Stimulated activated memory B cell treated with anti-CD40 and anti-IgM and Interleukin-4, amounts not matched to agents 10 μg/mL and 1 μg/mL and 100 μg/mL, for 72 hours (primary cell): ENCODE results near the gene VASH1.

Experiments
- ATAC-seq: fragments of 150-1000 bp; cut with Tn5 transposase; 2 replicates; pipeline ENCODE4 v1.10.0; 2021
- H3K27ac Mint-ChIP-seq: one replicate; pipeline ENCODE4 v1.8.0; 2022; ENCODE audit warnings: mild to moderate bottlenecking, mixed read lengths
- H3K27me3 Mint-ChIP-seq: one replicate; pipeline ENCODE4 v1.8.0; 2022; ENCODE audit warnings: mixed read lengths
- H3K36me3 Mint-ChIP-seq: one replicate; pipeline ENCODE4 v1.8.0; 2022; ENCODE audit warnings: mixed read lengths
- H3K4me1 Mint-ChIP-seq: one replicate; pipeline ENCODE4 v1.8.0; 2022; ENCODE audit warnings: mixed read lengths
- H3K4me3 Mint-ChIP-seq: one replicate; pipeline ENCODE4 v1.8.0; 2022; ENCODE audit warnings: mild to moderate bottlenecking, moderate library complexity, mixed read lengths
- H3K9me3 Mint-ChIP-seq: one replicate; pipeline ENCODE4 v1.8.0; 2022; ENCODE audit warnings: mixed read lengths

The VASH1 gene

GRCh38 chr14:76782885-76783566 is 21.8 kb downstream of the VASH1 start:
- Mint-ChIP-seq H3K27me3 (no peaks in the 10 kb centered on the region), H3K9me3 (no peaks in the 10 kb centered on the region), H3K27ac (no peak overlapping the region), H3K4me3 (no peak overlapping the region), H3K4me1 (no peaks in the 10 kb centered on the region), H3K36me3 (peaks cover 60% of the 10 kb centered on the region)
- ATAC-seq: no peak

- H3K36me3 Mint-ChIP-seq: peaks cover 74% of the 10 kb centered on the region
- no peak overlapping the region for H3K4me3 Mint-ChIP-seq
- H3K27me3 Mint-ChIP-seq: no peaks in the 10 kb centered on the region
- no peak for ATAC-seq
- H3K4me1 Mint-ChIP-seq: no peaks in the 10 kb centered on the region
- no peak overlapping the region for H3K27ac Mint-ChIP-seq
- H3K9me3 Mint-ChIP-seq: no peaks in the 10 kb centered on the region
Observed at GRCh38 chr14:76784266-76784874, 23.1 kb downstream of the VASH1 start.

- Mint-ChIP-seq H3K27me3 (no peaks in the 10 kb centered on the region), H3K4me3 (no peak overlapping the region), H3K27ac (no peak overlapping the region), H3K4me1 (no peaks in the 10 kb centered on the region), H3K36me3 (peaks cover 70% of the 10 kb centered on the region), H3K9me3 (no peaks in the 10 kb centered on the region)
- peak; percentile 75 for ATAC-seq
Observed at GRCh38 chr14:76784881-76785280, 23.6 kb downstream of the VASH1 start.

- Mint-ChIP-seq H3K4me1 (no peaks in the 10 kb centered on the region), H3K27ac (no peak overlapping the region), H3K36me3 (peaks cover 78% of the 10 kb centered on the region), H3K4me3 (no peak overlapping the region), H3K27me3 (no peaks in the 10 kb centered on the region), H3K9me3 (peaks cover under 1% of the 10 kb centered on the region)
- ATAC-seq: no peak
Observed at GRCh38 chr14:76786601-76787000, 25.3 kb downstream of the VASH1 start.

GRCh38 chr14:76792422-76792821 is 31.2 kb downstream of the VASH1 start:
- peaks cover 84% of the 10 kb centered on the region for H3K36me3 Mint-ChIP-seq
- peaks cover 3% of the 10 kb centered on the region for H3K9me3 Mint-ChIP-seq
- no peaks in the 10 kb centered on the region for H3K4me1 Mint-ChIP-seq
- no peak overlapping the region for H3K4me3 Mint-ChIP-seq
- no peaks in the 10 kb centered on the region for H3K27me3 Mint-ChIP-seq
- H3K27ac Mint-ChIP-seq: no peak overlapping the region
- ATAC-seq: no peak

GRCh38 chr14:76793324-76793723 is 32.1 kb downstream of the VASH1 start:
- no peaks in the 10 kb centered on the region for H3K27me3 Mint-ChIP-seq
- H3K9me3 Mint-ChIP-seq: peaks cover 3% of the 10 kb centered on the region
- no peak for ATAC-seq
- peaks cover 84% of the 10 kb centered on the region for H3K36me3 Mint-ChIP-seq
- no peak overlapping the region for H3K4me3 Mint-ChIP-seq
- no peaks in the 10 kb centered on the region for H3K4me1 Mint-ChIP-seq
- H3K27ac Mint-ChIP-seq: no peak overlapping the region

- ATAC-seq: no peak
- Mint-ChIP-seq H3K27me3 (no peaks in the 10 kb centered on the region), H3K9me3 (peaks cover 3% of the 10 kb centered on the region), H3K4me1 (no peaks in the 10 kb centered on the region), H3K27ac (no peak overlapping the region), H3K4me3 (no peak overlapping the region), H3K36me3 (peaks cover 84% of the 10 kb centered on the region)
Observed at GRCh38 chr14:76793956-76794355, 32.7 kb downstream of the VASH1 start.

- no peaks in the 10 kb centered on the region for H3K9me3 Mint-ChIP-seq
- ATAC-seq: no peak
- no peak overlapping the region for H3K4me3 Mint-ChIP-seq
- peaks cover 70% of the 10 kb centered on the region for H3K36me3 Mint-ChIP-seq
- H3K27ac Mint-ChIP-seq: no peak overlapping the region
- no peaks in the 10 kb centered on the region for H3K27me3 Mint-ChIP-seq
- peaks cover 37% of the 10 kb centered on the region for H3K4me1 Mint-ChIP-seq
Observed at GRCh38 chr14:76806446-76806845, 45.2 kb downstream of the VASH1 start.

GRCh38 chr14:76808011-76808410 is 46.7 kb downstream of the VASH1 start:
- peaks cover 58% of the 10 kb centered on the region for H3K36me3 Mint-ChIP-seq
- no peaks in the 10 kb centered on the region for H3K27me3 Mint-ChIP-seq
- no peak overlapping the region for H3K4me3 Mint-ChIP-seq
- ATAC-seq: no peak
- H3K9me3 Mint-ChIP-seq: no peaks in the 10 kb centered on the region
- H3K27ac Mint-ChIP-seq: no peak overlapping the region
- H3K4me1 Mint-ChIP-seq: peaks cover 48% of the 10 kb centered on the region

- peaks cover 48% of the 10 kb centered on the region for H3K36me3 Mint-ChIP-seq
- H3K27me3 Mint-ChIP-seq: no peaks in the 10 kb centered on the region
- no peaks in the 10 kb centered on the region for H3K9me3 Mint-ChIP-seq
- no peak overlapping the region for H3K27ac Mint-ChIP-seq
- H3K4me1 Mint-ChIP-seq: peaks cover 52% of the 10 kb centered on the region
- ATAC-seq: no peak
- no peak overlapping the region for H3K4me3 Mint-ChIP-seq
Observed at GRCh38 chr14:76808990-76809389, 47.7 kb downstream of the VASH1 start.

GRCh38 chr14:76810525-76810924 is 49.3 kb downstream of the VASH1 start:
- no peak for ATAC-seq
- Mint-ChIP-seq H3K27ac (peak overlapping the region; percentile 37), H3K9me3 (no peaks in the 10 kb centered on the region)

GRCh38 chr14:76810953-76811400 is 49.7 kb downstream of the VASH1 start:
- H3K9me3 Mint-ChIP-seq: no peaks in the 10 kb centered on the region
- ATAC-seq: no peak
- no peaks in the 10 kb centered on the region for H3K27me3 Mint-ChIP-seq
- peak overlapping the region; percentile 89 for H3K4me3 Mint-ChIP-seq
- H3K4me1 Mint-ChIP-seq: peaks cover 52% of the 10 kb centered on the region
- H3K36me3 Mint-ChIP-seq: peaks cover 34% of the 10 kb centered on the region
- peak overlapping the region; percentile 37 for H3K27ac Mint-ChIP-seq

More at GRCh38 chr14:76810525-76810924, 49.3 kb downstream of the VASH1 start:
- H3K4me3 Mint-ChIP-seq: no peak overlapping the region
- no peaks in the 10 kb centered on the region for H3K27me3 Mint-ChIP-seq
- peaks cover 38% of the 10 kb centered on the region for H3K36me3 Mint-ChIP-seq
- H3K4me1 Mint-ChIP-seq: peaks cover 52% of the 10 kb centered on the region

GRCh38 chr14:76811561-76811960 is 50.3 kb downstream of the VASH1 start:
- peak overlapping the region; percentile 89 for H3K4me3 Mint-ChIP-seq

GRCh38 chr14:76812093-76812421 is 50.8 kb downstream of the VASH1 start:
- Mint-ChIP-seq H3K27ac (peak overlapping the region; percentile 78), H3K4me3 (peak overlapping the region; percentile 89), H3K9me3 (no peaks in the 10 kb centered on the region), H3K4me1 (peaks cover 49% of the 10 kb centered on the region), H3K27me3 (no peaks in the 10 kb centered on the region), H3K36me3 (peaks cover 23% of the 10 kb centered on the region)
- ATAC-seq: no peak

More at GRCh38 chr14:76811561-76811960, 50.3 kb downstream of the VASH1 start:
- Mint-ChIP-seq H3K9me3 (no peaks in the 10 kb centered on the region), H3K27me3 (no peaks in the 10 kb centered on the region), H3K27ac (peak overlapping the region; percentile 78), H3K36me3 (peaks cover 28% of the 10 kb centered on the region), H3K4me1 (peaks cover 52% of the 10 kb centered on the region)
- ATAC-seq: no peak

GRCh38 chr14:76812422-76813383 is 51.4 kb downstream of the VASH1 start, which contains the start of gene ANGEL1:
TSS of gene ANGEL1 (minus strand) at chr14:76812882. CDS start at chr14:76812827, 55 bp downstream.
- Mint-ChIP-seq H3K27ac (peak within 1 kb of the TSS; percentile 78), H3K9me3 (no peaks in the 10 kb centered on the region), H3K27me3 (no peaks in the 10 kb centered on the region), H3K36me3 (peaks cover 18% of the 10 kb centered on the region), H3K4me1 (peaks cover 47% of the 10 kb centered on the region), H3K4me3 (peak within 1 kb of the TSS; percentile 89)
- ATAC-seq: peak; percentile 98
